WTC11 (cell line): ENCODE measurements around the gene THYN1.

Experiments
- CBFB ChIP-seq: sonication (generic); formaldehyde crosslinking; IDR thresholded peaks from 2 replicates; pipeline ENCODE4 v1.8.1; 2022; ENCODE audit warnings: mild to moderate bottlenecking, low read depth, missing genetic modification reagents
- CTCF ChIP-seq: fragments of 200-600 bp; IDR thresholded peaks from 2 replicates; pipeline ENCODE4 v1.8.0; 2022; ENCODE audit warnings: antibody characterized with exemption
- ZBTB21 ChIP-seq: sonication (generic); formaldehyde crosslinking; IDR thresholded peaks from 2 replicates; pipeline ENCODE4 v1.8.1; 2023; ENCODE audit warnings: mild to moderate bottlenecking, missing genetic modification reagents, borderline replicate concordance
- ZNF232 ChIP-seq: sonication (generic); formaldehyde crosslinking; IDR thresholded peaks from 2 replicates; pipeline ENCODE4 v1.8.0; 2022; ENCODE audit warnings: mild to moderate bottlenecking, missing genetic modification reagents

- TF ChIP-seq CTCF (no peak), ZBTB21 (no peak), ZNF232 (CRISPR knock-in tag) (no peak; the same call in 1 of the 2 replicates), CBFB (no peak)
These were observed 22.6 kb upstream of the THYN1 start, which contains the start of gene GLB1L3 for GRCh38 chr11:134275534-134276395.
